ENCODE results near the gene SDHAF1. TPM values are rescaled to one million over a fixed set of nuclear protein-coding genes. Genes with fewer than 3 reads are reported as not detected.

The SDHAF1 gene
- total RNA-seq, 4 donors from 2014 or later = 44.0 to 52.7 (median 49.8) TPM

GRCh38 chr19:36009633-36010379 is 14.8 kb downstream of the SDHAF1 start:
- Histone ChIP-seq H3K4me3 (peak overlapping the region; percentile 28 to 52), H3K9me3 (no peaks in the 10 kb centered on the region), H3K27me3 (no peaks in the 10 kb centered on the region), H3K4me1 (peaks cover 0 to 38% (median 16%) of the 10 kb centered on the region in 3 donors), H3K27ac (peak overlapping the region; percentile 55 to 82 (median 81)), H3K36me3 (no peaks in the 10 kb centered on the region)
- WGBS, 2 donors (ENCODE audit: low coverage in 1 of 2) = 64 to 67% methylated on average over 1 to 9 of the region's 15 CpGs
- ATAC-seq = no peak
- TF ChIP-seq POLR2A (IDR thresholded peaks at IDR 0.05) (no peak), EP300 (IDR thresholded peaks at IDR 0.05) (no peak), CTCF (IDR thresholded peaks at IDR 0.05) (no peak), POLR2AphosphoS5 (IDR thresholded peaks at IDR 0.05) (no peak)

GRCh38 chr19:36010402-36010801 is 15.4 kb downstream of the SDHAF1 start:
- H3K27me3 ChIP-seq = no peaks in the 10 kb centered on the region
- H3K9me3 ChIP-seq = no peaks in the 10 kb centered on the region
- H3K36me3 ChIP-seq = peaks cover 0 to under 1% of the 10 kb centered on the region in 2 donors
- no peak overlapping the region for H3K4me3 ChIP-seq
- ATAC-seq = no peak
- H3K4me1 ChIP-seq = peaks cover 0 to 40% (median 16%) of the 10 kb centered on the region in 3 donors
- WGBS, 2 donors (ENCODE audit: low coverage in 1 of 2) = 91 to 100% methylated on average over 1 to 6 of the region's 11 CpGs
- H3K27ac ChIP-seq = peak overlapping the region in 3 of 4 donors; percentile 81 to 82 (median 81)
- no peak for TF ChIP-seq POLR2AphosphoS5 (IDR thresholded peaks at IDR 0.05)
- no peak for TF ChIP-seq EP300 (IDR thresholded peaks at IDR 0.05)
- no peak for TF ChIP-seq CTCF (IDR thresholded peaks at IDR 0.05)
- TF ChIP-seq POLR2A (IDR thresholded peaks at IDR 0.05) = no peak

- no peak for ATAC-seq
Observed at GRCh38 chr19:36013280-36014011, 18.5 kb downstream of the SDHAF1 start.

More at GRCh38 chr19:36013280-36014011, 18.5 kb downstream of the SDHAF1 start:
- Histone ChIP-seq H3K27ac (peak overlapping the region; percentile 74 to 87 (median 86)), H3K9me3 (no peaks in the 10 kb centered on the region), H3K4me1 (peaks cover 0 to 39% (median 16%) of the 10 kb centered on the region in 3 donors), H3K36me3 (peaks cover 0 to 31% of the 10 kb centered on the region in 2 donors), H3K27me3 (no peaks in the 10 kb centered on the region), H3K4me3 (peak overlapping the region; percentile 52 to 71)
- WGBS, 2 donors (ENCODE audit: low coverage in 1 of 2) = 5 to 23% methylated on average over 7 to 11 of the region's 15 CpGs
- TF ChIP-seq POLR2A (IDR thresholded peaks at IDR 0.05) (no peak), POLR2AphosphoS5 (IDR thresholded peaks at IDR 0.05) (no peak), CTCF (IDR thresholded peaks at IDR 0.05) (no peak), EP300 (IDR thresholded peaks at IDR 0.05) (no peak)
